Measurements from ENCODE around the gene SLC26A3. TPM values are rescaled to one million over a fixed set of nuclear protein-coding genes. Genes with fewer than 3 reads are reported as not detected.

Gene SLC26A3
- total and polyA plus RNA-seq, 4 donors: under 0.01 to 0.49 (median 0.14) TPM

GRCh38 chr7:107834401-107834800, 31.4 kb upstream of the SLC26A3 start:
- Histone ChIP-seq H3K4me3 (ENCODE audit: low read depth in 1 of 3, low read length in 3 of 3) (no peak overlapping the region), H3K9ac (ENCODE audit: low read depth in 1 of 2, low read length in 2 of 2) (no peak overlapping the region), H3K27ac (ENCODE audit: low read depth in 1 of 2, low read length in 2 of 2) (no peak overlapping the region), H3K9me3 (ENCODE audit: control insufficient read depth in 4 of 4, low read length in 3 of 4) (no peaks in the 10 kb centered on the region), H3K4me1 (ENCODE audit: control insufficient read depth in 4 of 4, insufficient read depth in 4 of 4, low read length in 3 of 4) (peaks cover 0 to 2% (median under 1%) of the 10 kb centered on the region in 4 donors), H3K36me3 (ENCODE audit: control insufficient read depth in 4 of 4, insufficient read depth in 3 of 4, low read depth in 1 of 4, low read length in 3 of 4) (no peaks in the 10 kb centered on the region), H3K27me3 (ENCODE audit: control insufficient read depth in 4 of 4, insufficient read depth in 4 of 4, low read length in 3 of 4) (no peaks in the 10 kb centered on the region)
- TF ChIP-seq YY1 (IDR thresholded peaks at IDR 0.05): no peak
- TF ChIP-seq RAD21 (IDR thresholded peaks at IDR 0.05): no peak
- TF ChIP-seq MAX (IDR thresholded peaks at IDR 0.05): no peak
- TF ChIP-seq ZBTB33 (IDR thresholded peaks at IDR 0.05): no peak
- no peak for TF ChIP-seq TAF1 (conservative IDR thresholded peaks at IDR 0.05)
- TF ChIP-seq CTCF (IDR thresholded peaks at IDR 0.05; ENCODE audit: low read depth, low read length, missing input control): no peak
- TF ChIP-seq FOXA1 (IDR thresholded peaks at IDR 0.05): no peak
- TF ChIP-seq RXRA (IDR thresholded peaks at IDR 0.05): no peak
- TF ChIP-seq ATF3 (IDR thresholded peaks at IDR 0.05): no peak
- no peak for TF ChIP-seq EGR1 (IDR thresholded peaks at IDR 0.05; ENCODE audit: low read depth in 2 of 2)
- no peak for TF ChIP-seq FOXA2 (IDR thresholded peaks at IDR 0.05)
- TF ChIP-seq REST (IDR thresholded peaks at IDR 0.05): no peak
- WGBS: 88% methylated on average over 1 of the region's 1 CpG
- DNase-seq (ENCODE audit: low spot score): no peak

GRCh38 chr7:107833684-107834106, 30.7 kb upstream of the SLC26A3 start:
- WGBS: 88% methylated on average over 7 of the region's 7 CpGs
- H3K4me1 ChIP-seq (ENCODE audit: control insufficient read depth in 4 of 4, insufficient read depth in 4 of 4, low read length in 3 of 4): peaks cover 0 to 2% (median under 1%) of the 10 kb centered on the region in 4 donors
- TF ChIP-seq FOXA2 (IDR thresholded peaks at IDR 0.05) (no peak), EGR1 (IDR thresholded peaks at IDR 0.05; ENCODE audit: low read depth in 2 of 2) (no peak), JUND (IDR thresholded peaks at IDR 0.05) (no peak), CTCF (IDR thresholded peaks at IDR 0.05; ENCODE audit: low read depth, low read length, missing input control) (no peak), ATF3 (IDR thresholded peaks at IDR 0.05) (no peak), RXRA (IDR thresholded peaks at IDR 0.05) (no peak), GABPA (IDR thresholded peaks at IDR 0.05 in 1 of 2, conservative IDR thresholded peaks at IDR 0.05 in 1 of 2) (no peak), HNF4A (conservative IDR thresholded peaks at IDR 0.05) (no peak), HNF4G (IDR thresholded peaks at IDR 0.05) (no peak), FOXA1 (IDR thresholded peaks at IDR 0.05) (no peak), TAF1 (conservative IDR thresholded peaks at IDR 0.05) (no peak), SP1 (IDR thresholded peaks at IDR 0.05) (no peak), NR2F2 (IDR thresholded peaks at IDR 0.05) (no peak), MAX (IDR thresholded peaks at IDR 0.05) (no peak)

More at GRCh38 chr7:107833684-107834106, 30.7 kb upstream of the SLC26A3 start:
- H3K27ac ChIP-seq (ENCODE audit: low read depth in 1 of 2, low read length in 2 of 2): no peak overlapping the region
- no peaks in the 10 kb centered on the region for H3K9me3 ChIP-seq (ENCODE audit: control insufficient read depth in 4 of 4, low read length in 3 of 4)
- no peak for DNase-seq (ENCODE audit: low spot score)
- H3K4me3 ChIP-seq (ENCODE audit: low read depth in 1 of 3, low read length in 3 of 3): no peak overlapping the region
- H3K9ac ChIP-seq (ENCODE audit: low read depth in 1 of 2, low read length in 2 of 2): no peak overlapping the region
- H3K27me3 ChIP-seq (ENCODE audit: control insufficient read depth in 4 of 4, insufficient read depth in 4 of 4, low read length in 3 of 4): no peaks in the 10 kb centered on the region
- H3K36me3 ChIP-seq (ENCODE audit: control insufficient read depth in 4 of 4, insufficient read depth in 3 of 4, low read depth in 1 of 4, low read length in 3 of 4): no peaks in the 10 kb centered on the region
